Measurements from ENCODE around the gene RCBTB1. TPM values are rescaled to one million over a fixed set of nuclear protein-coding genes. Genes with fewer than 3 reads are reported as not detected.

Gene RCBTB1
- total RNA-seq, 4 donors from 2014 or later = 13.2 to 29.1 (median 20.1) TPM

GRCh38 chr13:49512578-49512977 is 72.8 kb downstream of the RCBTB1 start:
- Histone ChIP-seq H3K4me1 (no peaks in the 10 kb centered on the region), H3K4me3 (no peak overlapping the region), H3K27me3 (no peaks in the 10 kb centered on the region), H3K9me3 (no peaks in the 10 kb centered on the region), H3K27ac (no peak overlapping the region), H3K36me3 (peaks cover 0 to 55% of the 10 kb centered on the region in 2 donors)
- WGBS, 2 donors (ENCODE audit: low coverage in 1 of 2) = 100% methylated on average over 2 of the region's 2 CpGs; no CpG with 5 or more reads in 1 of the 2 donors
- no peak for ATAC-seq
- TF ChIP-seq, protein P1, sequence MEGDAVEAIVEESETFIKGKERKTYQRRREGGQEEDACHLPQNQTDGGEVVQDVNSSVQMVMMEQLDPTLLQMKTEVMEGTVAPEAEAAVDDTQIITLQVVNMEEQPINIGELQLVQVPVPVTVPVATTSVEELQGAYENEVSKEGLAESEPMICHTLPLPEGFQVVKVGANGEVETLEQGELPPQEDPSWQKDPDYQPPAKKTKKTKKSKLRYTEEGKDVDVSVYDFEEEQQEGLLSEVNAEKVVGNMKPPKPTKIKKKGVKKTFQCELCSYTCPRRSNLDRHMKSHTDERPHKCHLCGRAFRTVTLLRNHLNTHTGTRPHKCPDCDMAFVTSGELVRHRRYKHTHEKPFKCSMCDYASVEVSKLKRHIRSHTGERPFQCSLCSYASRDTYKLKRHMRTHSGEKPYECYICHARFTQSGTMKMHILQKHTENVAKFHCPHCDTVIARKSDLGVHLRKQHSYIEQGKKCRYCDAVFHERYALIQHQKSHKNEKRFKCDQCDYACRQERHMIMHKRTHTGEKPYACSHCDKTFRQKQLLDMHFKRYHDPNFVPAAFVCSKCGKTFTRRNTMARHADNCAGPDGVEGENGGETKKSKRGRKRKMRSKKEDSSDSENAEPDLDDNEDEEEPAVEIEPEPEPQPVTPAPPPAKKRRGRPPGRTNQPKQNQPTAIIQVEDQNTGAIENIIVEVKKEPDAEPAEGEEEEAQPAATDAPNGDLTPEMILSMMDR (IDR thresholded peaks at IDR 0.05) = no peak
- TF ChIP-seq POLR2AphosphoS5 (IDR thresholded peaks at IDR 0.05) (no peak), POLR2A (IDR thresholded peaks at IDR 0.05) (no peak), EP300 (IDR thresholded peaks at IDR 0.05) (no peak)

- WGBS, 2 donors (ENCODE audit: low coverage in 1 of 2) = 73 to 100% methylated on average over 2 to 3 of the region's 3 CpGs
- no peaks in the 10 kb centered on the region for H3K27me3 ChIP-seq
- H3K9me3 ChIP-seq = no peaks in the 10 kb centered on the region
- no peak overlapping the region for H3K4me3 ChIP-seq
- peaks cover 0 to 20% (median 0%) of the 10 kb centered on the region in 3 donors for H3K4me1 ChIP-seq
- ATAC-seq = no peak
- no peak overlapping the region for H3K27ac ChIP-seq
- TF ChIP-seq EP300 (IDR thresholded peaks at IDR 0.05) (no peak), POLR2A (IDR thresholded peaks at IDR 0.05) (no peak), POLR2AphosphoS5 (IDR thresholded peaks at IDR 0.05) (no peak)
- TF ChIP-seq, protein P1 (IDR thresholded peaks at IDR 0.05) = no peak
- peaks cover 0 to 22% of the 10 kb centered on the region in 2 donors for H3K36me3 ChIP-seq
Measured at GRCh38 chr13:49503951-49504350, 81.4 kb downstream of the RCBTB1 start.

GRCh38 chr13:49502954-49503353 is 82.4 kb downstream of the RCBTB1 start:
- TF ChIP-seq POLR2A (IDR thresholded peaks at IDR 0.05) = no peak
- no peak for TF ChIP-seq EP300 (IDR thresholded peaks at IDR 0.05)
- TF ChIP-seq POLR2AphosphoS5 (IDR thresholded peaks at IDR 0.05) = no peak
- TF ChIP-seq, protein P1 (IDR thresholded peaks at IDR 0.05) = no peak
- WGBS, 2 donors (ENCODE audit: low coverage in 1 of 2) = 34 to 54% methylated on average over 8 to 9 of the region's 9 CpGs
- ATAC-seq = peak; percentile 16
- H3K4me3 ChIP-seq = no peak overlapping the region
- peaks cover 0 to 20% (median 0%) of the 10 kb centered on the region in 3 donors for H3K4me1 ChIP-seq
- H3K27me3 ChIP-seq = no peaks in the 10 kb centered on the region
- no peaks in the 10 kb centered on the region for H3K9me3 ChIP-seq
- H3K27ac ChIP-seq = peak overlapping the region in 2 of 4 donors; percentile 27 to 50
- peaks cover 0 to 22% of the 10 kb centered on the region in 2 donors for H3K36me3 ChIP-seq

GRCh38 chr13:49499889-49500660 is 85.3 kb downstream of the RCBTB1 start:
- no peak overlapping the region for H3K4me3 ChIP-seq
- 63 to 71% methylated on average over 5 to 6 of the region's 6 CpGs for WGBS, 2 donors (ENCODE audit: low coverage in 1 of 2)
- peaks cover 0 to 13% of the 10 kb centered on the region in 2 donors for H3K36me3 ChIP-seq
- no peaks in the 10 kb centered on the region for H3K9me3 ChIP-seq
- no peak for ATAC-seq
- TF ChIP-seq, protein P1 (IDR thresholded peaks at IDR 0.05) = no peak
- no peak for TF ChIP-seq POLR2A (IDR thresholded peaks at IDR 0.05)
- TF ChIP-seq POLR2AphosphoS5 (IDR thresholded peaks at IDR 0.05) = no peak
- TF ChIP-seq EP300 (IDR thresholded peaks at IDR 0.05) = no peak
- peaks cover 0 to 13% (median 0%) of the 10 kb centered on the region in 3 donors for H3K4me1 ChIP-seq
- H3K27ac ChIP-seq = peak overlapping the region in 2 of 4 donors; percentile 14 to 19
- no peaks in the 10 kb centered on the region for H3K27me3 ChIP-seq

DNA sequence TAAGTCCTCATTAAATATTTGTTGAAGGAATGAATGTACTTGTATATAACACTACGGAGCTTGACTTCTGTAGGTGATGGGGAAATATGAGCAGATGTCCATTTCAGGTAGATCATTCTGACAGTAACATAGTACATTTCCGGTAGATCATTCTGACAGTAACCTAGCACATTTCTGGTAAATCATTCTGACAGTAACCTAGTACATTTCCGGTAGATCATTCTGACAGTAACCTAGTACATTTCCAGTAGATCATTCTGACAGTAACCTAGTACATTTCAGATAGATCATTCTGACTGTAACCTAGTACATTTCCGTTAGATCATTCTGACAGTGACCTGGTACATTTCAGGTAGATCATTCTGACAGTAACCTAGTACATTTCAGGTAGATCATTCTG is 87.2 kb downstream of the RCBTB1 start:
- 74 to 80% methylated on average over 4 of the region's 4 CpGs for WGBS, 2 donors (ENCODE audit: low coverage in 1 of 2)
- peaks cover 0 to 18% (median 0%) of the 10 kb centered on the region in 3 donors for H3K4me1 ChIP-seq
- ATAC-seq = no peak
- H3K27ac ChIP-seq = peak overlapping the region in 1 of 4 donors; percentile 92
- no peaks in the 10 kb centered on the region for H3K9me3 ChIP-seq
- H3K27me3 ChIP-seq = no peaks in the 10 kb centered on the region
- peaks cover 0 to 4% of the 10 kb centered on the region in 2 donors for H3K36me3 ChIP-seq
- no peak overlapping the region for H3K4me3 ChIP-seq
- TF ChIP-seq EP300 (IDR thresholded peaks at IDR 0.05) (no peak), POLR2AphosphoS5 (IDR thresholded peaks at IDR 0.05) (no peak), POLR2A (IDR thresholded peaks at IDR 0.05) (no peak)
- TF ChIP-seq, protein P1 (IDR thresholded peaks at IDR 0.05) = no peak

Data from gastroesophageal sphincter (tissue), 4 donors.